ENCODE data around the gene ZDHHC1.

GRCh38 chr16:67436640-67437193 is 20.4 kb upstream of the ZDHHC1 start:
- no peak for TF ChIP-seq EP300 (IDR thresholded peaks at IDR 0.05; ENCODE audit: low read depth in 2 of 2, low read length in 2 of 2)
- no peak for TF ChIP-seq EP300 (CRISPR knock-in tag; IDR thresholded peaks at IDR 0.05; ENCODE audit: borderline replicate concordance)
- no peak for TF ChIP-seq NR0B2 (CRISPR knock-in tag; IDR thresholded peaks at IDR 0.05)
- TF ChIP-seq GTF2F1 (IDR thresholded peaks at IDR 0.05; ENCODE audit: low read length), result no peak
- no peak for TF ChIP-seq MYC (CRISPR knock-in tag; IDR thresholded peaks at IDR 0.05; ENCODE audit: borderline replicate concordance)

All from HepG2 (cell line).